HUDEP-2 (cell line): ENCODE data around the gene EML6.
"Not testable (repeated sequence)": the region's sequence is repeated elsewhere in the genome, so short reads cannot be mapped to it uniquely, and the experiment has no call there.

Experiments used
- DNase-seq, 76 experiments: peaks; one replicate each; lab custom pipeline; 2025; ENCODE audit not compliant: unreplicated experiment in 76 of 76; lab: John Stamatoyannopoulos, UW

EML6 gene

DNA sequence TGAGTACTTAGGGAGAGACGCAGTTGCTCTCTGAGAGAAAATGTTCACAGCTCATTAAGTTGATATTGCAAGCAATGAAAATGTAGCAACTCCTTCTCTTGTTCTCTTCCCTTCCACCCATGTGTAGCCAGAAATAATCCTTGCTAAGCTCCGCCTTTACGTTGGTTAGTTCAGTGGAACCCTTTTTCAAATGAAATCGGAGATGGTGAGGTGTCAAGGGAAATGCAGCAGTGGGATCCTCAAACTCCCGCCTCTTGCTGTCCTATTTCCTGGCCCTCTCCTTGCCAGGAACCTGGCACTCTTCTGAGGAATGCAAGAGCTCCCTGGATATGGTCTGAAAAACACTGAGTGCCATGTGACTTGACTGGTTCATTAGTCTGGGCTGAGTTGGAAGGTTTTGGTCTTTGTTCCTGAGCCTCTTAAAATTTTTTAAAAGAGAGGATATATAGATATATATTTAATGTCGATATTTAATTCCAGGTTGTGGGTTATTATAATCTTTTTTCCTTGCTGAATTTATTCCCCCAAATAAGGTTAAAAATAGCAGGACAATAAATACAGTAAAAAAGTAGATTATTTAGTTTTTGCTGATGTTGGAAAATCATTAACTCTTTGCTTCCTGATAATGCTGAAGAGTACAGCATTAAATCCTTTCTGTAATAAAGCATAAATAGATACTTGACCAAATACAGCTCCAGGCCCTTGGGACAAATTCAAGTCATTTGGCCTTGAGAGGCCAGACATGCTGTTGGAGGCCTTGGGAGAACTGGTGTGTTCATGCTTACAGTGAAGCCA lies 116.2 kb downstream of the EML6 start:
- DNase-seq = no peak

DNA sequence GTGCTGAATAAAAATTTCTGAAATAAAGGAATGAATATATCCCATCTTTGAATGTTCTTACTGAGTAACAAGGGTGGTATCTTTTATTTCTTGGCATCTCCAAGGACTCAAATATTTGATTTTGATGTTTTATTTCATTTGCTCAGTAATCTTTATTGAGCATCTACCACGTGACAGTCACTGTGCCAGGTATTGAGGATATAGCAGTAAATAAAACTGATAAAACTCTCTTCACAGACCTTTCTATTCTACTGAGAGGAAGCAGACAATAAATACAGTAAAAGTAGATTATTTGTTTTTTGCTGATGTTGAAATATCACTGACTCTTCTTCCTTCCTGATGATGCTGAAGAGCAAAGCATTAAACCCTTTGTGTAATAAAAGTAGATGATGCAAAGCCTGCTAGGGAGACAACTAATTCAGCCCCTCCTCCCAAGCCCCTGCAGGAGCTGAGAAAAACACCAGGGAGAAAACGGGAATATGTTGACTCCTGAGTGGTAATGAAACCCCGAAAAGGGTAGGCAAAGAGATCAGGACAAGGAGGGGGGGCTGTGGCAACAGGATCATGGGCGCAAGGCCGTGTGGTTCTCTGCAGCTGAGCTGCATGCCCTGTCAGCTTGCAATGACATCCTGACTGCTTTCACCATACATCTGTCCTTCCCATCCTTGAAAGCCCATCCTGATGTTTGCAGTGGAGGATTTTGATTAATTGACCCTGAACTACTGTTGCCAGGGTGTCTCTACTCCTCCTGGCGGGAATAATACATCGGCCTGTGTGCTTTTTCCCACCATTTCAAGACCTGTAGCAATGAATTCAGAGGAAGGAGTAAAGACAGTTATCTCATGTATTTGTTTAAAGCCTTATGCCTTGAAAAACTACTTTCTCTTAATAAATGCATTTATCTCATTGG lies 117.4 kb downstream of the EML6 start:
- no peak for DNase-seq

DNA sequence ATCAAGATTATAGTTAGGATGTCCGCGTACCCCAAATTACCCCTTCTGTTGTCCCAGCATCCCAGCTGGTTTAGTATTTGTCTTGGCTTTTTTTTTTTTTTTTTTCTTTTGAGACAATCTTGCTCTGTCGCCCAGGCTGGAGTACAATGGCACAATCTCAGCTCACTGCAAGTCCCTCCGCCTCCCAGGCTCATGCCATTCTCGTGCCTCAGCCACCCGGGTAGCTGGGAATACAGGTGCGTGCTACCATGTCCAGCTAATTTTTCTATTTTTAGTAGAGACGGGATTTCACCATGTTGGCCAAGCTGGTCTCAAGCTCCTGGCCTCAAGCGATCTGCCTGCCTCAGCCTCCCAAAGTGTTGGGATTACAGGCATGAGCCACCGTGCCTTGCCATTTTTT lies 118.0 kb downstream of the EML6 start:
- not testable (repeated sequence) for DNase-seq

DNA sequence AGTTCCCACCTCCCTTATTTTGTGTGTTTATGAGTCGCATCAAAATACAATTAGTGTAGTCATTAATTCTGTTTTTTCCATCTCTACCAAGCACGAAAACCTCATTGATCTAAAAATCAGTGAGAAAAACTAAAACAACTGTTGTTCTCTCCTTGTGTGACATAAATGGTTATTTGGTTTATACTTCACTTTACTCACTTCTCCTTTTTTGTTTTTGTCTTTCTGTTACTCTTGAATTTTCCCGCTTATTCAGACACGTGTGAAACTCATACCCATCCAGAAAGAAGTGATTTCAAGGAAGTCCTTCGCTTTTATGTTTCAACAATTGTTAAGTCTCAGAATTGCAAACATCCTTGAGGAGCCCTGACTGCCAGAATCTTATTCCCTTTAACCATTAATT lies 121.6 kb downstream of the EML6 start:
- no peak for DNase-seq

DNA sequence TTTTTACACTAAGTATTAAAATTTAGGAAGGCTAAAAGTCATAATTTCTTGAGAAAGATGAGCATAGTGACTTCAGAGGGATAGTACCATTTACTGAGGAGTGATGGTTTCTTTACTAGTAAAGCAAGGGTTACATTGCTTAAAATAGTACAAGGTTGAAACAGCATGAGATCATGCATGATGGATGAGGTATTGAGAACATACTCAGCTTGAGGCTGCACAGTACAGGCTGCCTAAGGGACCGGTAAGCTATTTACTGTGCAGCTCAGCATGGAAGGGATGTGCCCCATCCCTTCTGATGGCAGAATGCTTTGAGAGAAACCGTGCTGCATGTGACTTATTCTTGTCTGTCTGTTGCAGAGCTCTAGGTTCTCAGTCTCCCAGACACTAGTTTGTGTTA lies 122.1 kb downstream of the EML6 start:
- DNase-seq = no peak

DNA sequence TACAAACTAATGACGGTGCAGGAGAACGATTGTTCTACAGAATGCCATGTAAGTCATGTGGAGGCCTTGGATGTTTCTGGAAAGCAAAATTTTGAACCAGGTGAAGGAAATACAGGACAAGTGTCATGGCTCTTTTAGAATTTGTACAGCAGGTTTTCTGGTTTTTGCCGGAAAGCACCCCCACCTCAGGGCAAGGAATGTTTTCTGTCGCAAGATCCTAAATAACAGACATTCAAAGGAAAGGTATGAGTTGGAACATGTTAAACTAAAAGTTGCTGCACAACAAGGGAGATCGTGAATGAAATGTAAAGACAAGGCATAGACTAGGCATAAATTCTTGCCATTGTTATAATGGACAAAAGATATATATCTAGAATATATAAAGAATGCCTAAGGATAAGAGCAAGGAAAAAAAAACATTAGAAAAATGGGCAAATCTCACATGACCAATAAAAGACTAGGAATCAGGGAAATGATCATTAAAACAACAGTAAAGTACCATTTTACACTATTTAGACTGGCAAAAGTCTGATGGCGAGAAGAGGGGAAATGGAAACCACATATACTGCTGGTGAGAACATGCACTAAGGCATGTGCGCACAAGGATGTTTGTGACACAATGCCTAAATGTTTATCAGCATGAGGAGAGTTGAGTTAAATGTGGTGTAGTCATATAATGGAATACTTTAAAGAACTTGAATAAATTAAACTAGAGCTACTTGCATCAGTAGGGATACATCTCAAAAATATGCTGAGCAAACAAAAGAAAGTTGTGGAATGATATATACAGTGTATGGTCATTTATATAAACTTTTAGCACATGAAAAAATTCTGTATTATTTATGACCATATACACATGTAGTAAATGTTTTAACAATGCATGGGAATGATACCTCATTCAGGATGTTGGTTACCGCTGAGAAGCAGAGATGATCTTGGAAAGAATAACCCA lies 127.0 kb downstream of the EML6 start:
- no peak for DNase-seq

DNA sequence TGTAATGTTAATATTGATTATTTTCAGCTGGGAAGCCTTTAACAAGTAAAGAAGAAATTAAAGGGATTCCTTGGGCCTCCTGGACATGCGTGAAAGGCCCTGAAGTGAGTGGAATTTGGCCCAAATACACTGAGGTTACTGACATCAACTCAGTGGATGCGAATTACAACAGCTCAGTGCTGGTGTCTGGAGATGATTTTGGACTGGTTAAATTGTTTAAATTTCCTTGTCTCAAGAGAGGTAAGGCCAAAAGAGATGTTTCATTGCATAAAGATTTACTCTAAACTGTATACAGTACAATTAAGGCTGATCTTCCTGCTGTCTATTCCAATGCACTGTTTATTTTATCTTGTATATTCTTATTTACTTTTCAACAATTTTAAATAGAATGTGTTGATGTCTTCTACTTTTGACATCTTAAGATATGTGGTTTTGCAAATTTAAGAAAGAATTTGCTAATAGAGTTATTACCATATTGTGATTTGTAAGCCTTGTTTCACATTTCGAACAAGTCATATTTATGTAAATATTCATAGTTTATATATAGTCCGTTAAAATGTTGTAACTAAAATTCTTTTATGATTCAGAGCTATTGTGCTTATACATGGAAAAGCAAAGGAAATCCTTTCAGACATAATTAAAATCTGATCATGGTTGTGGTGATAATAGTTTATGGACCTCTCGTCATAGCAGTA lies 130.3 kb downstream of the EML6 start:
- DNase-seq = no peak

DNA sequence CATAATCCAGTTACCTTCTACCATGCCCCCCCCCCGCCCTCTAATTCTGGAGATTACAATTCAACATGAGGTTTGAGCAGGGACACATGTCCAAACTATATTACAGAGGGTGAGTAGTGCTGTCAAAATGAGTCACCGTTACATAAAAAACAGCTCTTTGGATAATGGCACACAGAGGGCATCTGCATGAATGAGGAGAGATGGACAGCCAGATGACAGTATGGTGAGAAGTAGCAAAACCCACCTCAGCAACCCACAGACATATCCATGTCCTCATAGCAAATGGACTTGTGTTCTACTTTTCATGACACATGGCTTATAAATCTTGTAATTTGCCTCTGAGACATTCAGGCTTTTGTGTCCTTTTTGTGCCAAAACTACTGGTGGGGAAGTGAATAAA lies 132.0 kb downstream of the EML6 start:
- DNase-seq = no peak

DNA sequence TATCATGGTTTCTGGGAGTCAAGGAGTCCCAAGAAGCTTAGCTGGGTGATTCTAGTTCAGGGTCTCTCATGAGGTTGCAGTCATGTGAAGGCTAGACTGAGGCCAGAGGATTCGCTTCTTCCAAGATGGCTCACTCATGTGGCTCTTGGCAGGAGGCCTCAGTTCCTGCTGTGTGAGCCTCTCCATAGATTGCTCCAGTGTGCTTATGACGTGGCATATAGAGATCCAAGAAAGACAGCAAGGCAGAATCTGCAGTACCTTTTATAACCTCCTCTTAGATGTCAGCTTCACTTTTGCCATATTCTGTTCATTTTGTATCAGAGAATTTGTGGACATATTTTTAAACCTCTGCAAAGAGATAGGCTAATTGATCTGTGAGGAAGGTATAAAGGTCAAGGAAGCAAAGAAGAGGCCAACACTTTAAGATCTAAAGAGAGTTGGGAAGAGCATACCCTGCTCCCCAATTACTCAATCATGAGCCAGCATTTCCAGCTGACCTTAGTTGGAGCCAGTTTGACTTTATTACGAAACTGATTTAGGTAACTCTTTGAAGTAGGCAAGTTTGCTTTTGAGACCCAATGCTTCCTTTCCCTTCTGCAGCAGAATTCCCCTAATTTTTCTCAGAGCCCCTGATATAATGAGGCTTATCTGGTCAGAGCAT lies 134.7 kb downstream of the EML6 start:
- no peak for DNase-seq

DNA sequence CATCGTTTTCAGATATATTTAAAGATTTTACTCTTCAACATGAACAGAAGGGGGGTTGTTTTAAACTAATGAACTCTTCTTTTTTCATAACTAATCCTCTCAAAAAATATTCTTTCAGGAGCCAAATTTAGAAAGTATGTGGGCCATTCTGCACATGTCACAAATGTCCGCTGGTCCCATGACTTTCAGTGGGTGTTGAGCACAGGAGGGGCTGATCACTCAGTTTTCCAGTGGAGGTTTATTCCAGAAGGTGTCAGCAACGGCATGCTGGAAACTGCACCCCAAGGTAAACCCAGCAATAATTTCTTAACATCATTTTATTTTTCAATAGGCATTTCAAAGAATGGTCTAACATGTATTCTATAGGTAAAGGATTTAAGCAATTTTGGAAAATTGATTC lies 136.0 kb downstream of the EML6 start:
- DNase-seq = no peak

DNA sequence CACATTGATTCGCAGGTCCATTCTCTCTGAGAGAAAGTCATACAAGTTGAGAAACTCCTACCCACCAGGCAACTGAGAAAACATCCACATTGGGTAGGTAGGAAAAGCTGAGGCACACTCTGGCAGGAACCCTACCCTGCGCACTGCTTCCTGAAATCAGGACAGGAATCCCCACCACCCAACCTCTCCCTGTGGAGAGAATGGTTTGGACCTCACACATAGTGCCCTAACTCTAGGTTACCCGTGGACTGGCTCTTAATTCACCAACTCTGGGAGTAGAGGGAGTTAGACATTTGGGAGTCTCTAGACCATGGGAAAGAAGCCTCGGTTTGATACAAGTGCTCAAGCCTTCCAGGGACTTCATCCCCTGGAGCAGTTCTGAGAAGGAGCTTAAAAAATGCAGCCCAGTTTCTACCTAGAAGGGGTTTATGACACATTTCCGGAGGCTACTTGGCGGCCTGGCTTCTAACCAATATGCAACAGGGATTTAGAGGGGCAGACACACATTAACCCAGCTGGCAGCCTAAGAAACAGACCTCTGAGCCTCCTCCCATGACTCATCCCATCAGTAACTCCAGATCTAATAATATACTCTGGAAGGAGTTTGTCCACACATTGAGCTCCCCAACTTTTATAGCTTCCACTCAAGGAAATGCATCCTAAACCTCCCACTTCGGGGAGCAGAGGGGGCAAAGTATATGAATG lies 136.7 kb downstream of the EML6 start:
- no peak for DNase-seq

DNA sequence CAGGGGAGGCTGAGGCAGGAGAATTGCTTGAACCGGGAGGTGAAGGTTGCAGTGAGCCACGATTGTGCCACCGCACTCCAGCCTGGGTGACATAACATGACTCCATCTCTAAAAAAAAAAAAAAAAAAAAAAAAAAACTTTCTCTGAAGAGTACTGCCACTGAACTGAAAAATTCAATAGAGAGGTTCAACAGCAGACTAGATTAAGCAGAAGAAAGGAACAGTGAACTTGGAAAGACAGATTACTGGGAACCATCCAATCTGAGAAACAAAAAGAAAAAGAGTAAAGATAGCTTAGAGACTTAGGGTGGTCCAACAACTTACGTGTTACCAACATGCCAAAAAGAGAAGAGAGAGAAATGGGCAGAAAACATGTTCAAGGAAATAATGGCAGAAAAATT lies 138.8 kb downstream of the EML6 start:
- no peak for DNase-seq

DNA sequence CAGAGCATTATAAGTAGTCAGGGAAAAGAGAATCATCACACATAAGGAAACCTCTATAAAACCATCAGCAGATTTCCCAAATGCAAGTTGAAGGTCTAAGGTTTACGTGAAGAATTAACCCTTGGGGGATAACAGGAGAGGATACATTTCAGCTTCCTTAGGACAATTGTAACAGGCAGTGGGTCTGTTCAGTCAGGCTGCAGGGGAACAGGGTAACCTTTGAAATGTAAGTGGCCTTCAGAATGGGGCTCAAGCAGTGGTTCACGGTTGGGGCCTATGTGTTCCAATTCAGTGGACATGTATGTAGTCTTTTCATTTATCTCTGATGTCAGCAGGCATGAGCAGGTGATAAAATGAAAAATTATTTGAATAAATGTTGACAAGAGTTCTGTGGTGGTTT lies 139.3 kb downstream of the EML6 start:
- no peak for DNase-seq

DNA sequence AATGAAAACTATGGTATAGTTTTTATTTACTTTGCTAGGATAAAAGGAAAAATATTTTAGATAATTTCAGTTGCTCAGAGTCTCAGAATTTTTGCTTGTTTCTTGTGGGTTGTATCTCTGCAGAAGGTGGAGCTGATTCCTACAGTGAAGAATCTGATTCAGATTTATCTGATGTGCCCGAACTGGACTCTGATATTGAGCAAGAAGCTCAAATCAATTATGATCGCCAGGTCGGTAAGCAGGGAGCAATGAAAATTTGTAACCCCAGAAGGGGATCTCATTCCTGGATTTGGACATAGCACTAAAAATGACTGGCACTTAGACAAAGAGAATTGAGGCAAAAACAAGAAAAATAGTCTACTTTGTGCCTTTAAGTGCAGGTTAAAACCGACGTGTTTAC lies 140.2 kb downstream of the EML6 start:
- DNase-seq = no peak

DNA sequence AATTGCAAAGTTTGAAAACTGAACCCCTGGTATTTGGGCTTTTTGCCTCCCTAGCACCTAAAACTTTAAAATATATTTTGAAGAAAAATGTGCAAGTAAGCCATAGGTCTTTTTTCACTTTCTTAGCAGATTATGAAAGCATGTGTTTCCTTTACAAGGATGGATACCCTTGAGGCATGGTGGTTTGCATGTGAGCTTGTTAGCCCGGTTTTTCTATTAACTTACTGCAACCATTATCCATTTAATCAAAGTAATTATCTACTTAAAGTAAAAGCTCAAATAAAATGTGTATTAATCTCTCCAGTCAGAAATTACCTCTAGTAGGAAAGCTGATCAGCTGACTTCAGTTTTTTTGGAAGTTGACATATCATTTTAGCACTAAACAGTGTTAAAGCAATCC lies 140.6 kb downstream of the EML6 start:
- DNase-seq = no peak

DNA sequence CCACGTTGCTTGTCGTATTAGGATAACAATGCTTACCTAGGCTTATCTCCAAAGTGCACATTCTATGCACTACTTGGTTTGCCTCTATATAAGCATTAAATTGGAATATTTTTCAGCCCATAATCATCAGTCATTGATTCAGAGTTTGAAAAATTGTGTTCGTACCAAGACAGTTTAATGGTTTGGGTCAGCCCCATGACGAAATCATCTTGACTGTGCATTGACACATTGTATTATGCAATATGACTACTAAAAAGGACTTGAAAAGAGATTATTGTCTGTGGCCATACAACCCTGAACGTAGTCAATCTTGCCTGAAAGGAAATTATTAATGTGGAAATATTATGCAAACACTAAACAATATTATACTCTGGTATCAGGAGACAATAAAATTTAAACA lies 141.3 kb downstream of the EML6 start:
- no peak for DNase-seq

DNA sequence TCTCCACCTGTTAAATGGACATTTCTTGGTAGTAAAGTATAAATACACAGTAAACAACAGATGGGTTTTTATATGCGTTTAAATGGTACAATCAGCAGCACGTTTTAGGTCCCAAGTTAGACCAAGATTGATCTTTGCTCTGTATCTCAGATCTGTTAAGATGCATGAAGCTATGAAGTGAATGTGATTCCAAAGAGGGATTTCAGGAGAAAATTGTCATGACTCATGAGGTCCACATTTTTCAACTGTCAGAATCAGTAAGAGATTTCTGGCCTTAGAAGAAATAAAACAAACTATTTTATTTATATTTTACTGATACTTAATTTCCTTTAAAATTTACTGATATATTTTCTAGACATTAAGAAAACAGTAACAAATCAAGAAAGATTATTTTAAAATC lies 142.7 kb downstream of the EML6 start:
- DNase-seq = no peak

DNA sequence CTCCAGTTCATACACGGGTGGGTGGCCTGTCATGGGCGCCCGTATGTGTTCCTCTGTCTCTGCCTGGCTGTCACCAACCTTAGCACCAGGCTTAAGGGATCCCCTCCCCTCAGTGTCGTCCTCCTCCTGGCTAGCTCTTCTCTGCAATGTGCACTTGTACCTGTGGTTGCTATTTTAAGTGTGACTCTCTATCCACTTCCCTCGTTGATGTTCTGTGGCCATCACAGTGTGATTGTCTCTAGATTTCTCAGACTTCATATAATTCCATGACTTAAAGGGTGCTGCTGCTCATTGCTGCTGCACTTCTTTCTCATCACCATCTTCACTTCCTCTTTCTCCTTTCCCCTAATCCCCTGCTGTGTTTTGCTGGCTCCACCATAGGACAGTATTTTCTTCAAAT lies 143.4 kb downstream of the EML6 start:
- DNase-seq = no peak

DNA sequence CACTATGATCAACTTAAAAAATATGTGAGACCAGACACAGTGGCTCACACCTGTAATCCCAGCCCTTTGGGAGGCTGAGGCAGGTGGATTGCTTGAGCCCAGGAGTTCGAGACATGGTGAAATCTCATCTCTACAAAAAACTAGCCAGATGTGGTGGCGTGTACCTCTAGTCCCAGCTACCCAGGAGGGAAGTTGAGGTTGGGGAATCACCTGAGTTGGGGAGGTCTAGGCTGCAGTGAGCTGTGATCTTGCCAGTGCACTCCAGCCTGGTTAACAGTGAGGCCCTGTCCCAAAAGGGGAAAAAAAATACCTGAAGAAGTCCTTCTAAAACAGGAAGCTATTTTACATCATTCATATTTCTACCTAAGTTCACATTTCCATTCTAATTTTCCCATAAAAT lies 144.0 kb downstream of the EML6 start:
- no peak for DNase-seq
